ENCODE data around the gene ECI2.

GRCh38 chr6:4115741-4116140 is 19.6 kb downstream of the ECI2 start:
- no peak for TF ChIP-seq POLR2A (IDR thresholded peaks at IDR 0.05)
- TF ChIP-seq, protein P1, sequence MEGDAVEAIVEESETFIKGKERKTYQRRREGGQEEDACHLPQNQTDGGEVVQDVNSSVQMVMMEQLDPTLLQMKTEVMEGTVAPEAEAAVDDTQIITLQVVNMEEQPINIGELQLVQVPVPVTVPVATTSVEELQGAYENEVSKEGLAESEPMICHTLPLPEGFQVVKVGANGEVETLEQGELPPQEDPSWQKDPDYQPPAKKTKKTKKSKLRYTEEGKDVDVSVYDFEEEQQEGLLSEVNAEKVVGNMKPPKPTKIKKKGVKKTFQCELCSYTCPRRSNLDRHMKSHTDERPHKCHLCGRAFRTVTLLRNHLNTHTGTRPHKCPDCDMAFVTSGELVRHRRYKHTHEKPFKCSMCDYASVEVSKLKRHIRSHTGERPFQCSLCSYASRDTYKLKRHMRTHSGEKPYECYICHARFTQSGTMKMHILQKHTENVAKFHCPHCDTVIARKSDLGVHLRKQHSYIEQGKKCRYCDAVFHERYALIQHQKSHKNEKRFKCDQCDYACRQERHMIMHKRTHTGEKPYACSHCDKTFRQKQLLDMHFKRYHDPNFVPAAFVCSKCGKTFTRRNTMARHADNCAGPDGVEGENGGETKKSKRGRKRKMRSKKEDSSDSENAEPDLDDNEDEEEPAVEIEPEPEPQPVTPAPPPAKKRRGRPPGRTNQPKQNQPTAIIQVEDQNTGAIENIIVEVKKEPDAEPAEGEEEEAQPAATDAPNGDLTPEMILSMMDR (IDR thresholded peaks at IDR 0.05) = no peak

Data from tibial nerve (tissue), 3 donors.